IMR-90 (cell line): ENCODE data around the gene IL36RN. TPM values are rescaled to one million over a fixed set of nuclear protein-coding genes. Genes with fewer than 3 reads are reported as not detected.

Experiments
- ATAC-seq: fragments of 200-7000 bp; cut with Tn5 transposase; 2 replicates; pipeline ENCODE4 v1.9.1; 2020; ENCODE audit warnings: low read depth, mild to moderate bottlenecking, moderate library complexity
- BruUV-seq: library from RNA; stranded (reverse); fragments of 400-500 nt; replicated peaks from 2 replicates; lab custom pipeline; 2021; lab: Mats Ljungman, UMichigan
- CTCF ChIA-PET: fragments of 300-600 bp; formaldehyde crosslinking; extraction: SDS; loops from one replicate; lab custom pipeline; 2021; ENCODE audit warnings: antibody characterized with exemption; lab: Yijun Ruan, JAX
- POLR2A ChIA-PET: fragments of 300-600 bp; sonication (Branson Sonifier 250); formaldehyde crosslinking; loops from one replicate; lab custom pipeline; 2022; ENCODE audit warnings: antibody characterized with exemption; ENCODE audit not compliant: unreplicated experiment; lab: Charles Lee
- DNase-seq: peaks from one replicate; pipeline ENCODE4 v3.0.0; 2013
- H2AFZ ChIP-seq: replicated peaks from 2 replicates; pipeline ENCODE3; 2013; ENCODE audit warnings: low read length, mild to moderate bottlenecking; ENCODE audit not compliant: poor library complexity
- H2AK5ac ChIP-seq: 2 replicates; pipeline ENCODE4 v1.6.1; 2013; ENCODE audit warnings: low read depth, low read length, inconsistent platforms
- H2AK9ac ChIP-seq: replicated peaks from 2 replicates; pipeline ENCODE3; 2013; ENCODE audit warnings: mild to moderate bottlenecking, low read depth, low read length, moderate library complexity; ENCODE audit not compliant: poor library complexity
- H2BK120ac ChIP-seq: 2 replicates; pipeline ENCODE4 v1.6.1; 2013; ENCODE audit warnings: low read depth, low read length, inconsistent platforms
- H2BK15ac ChIP-seq: 3 replicates; pipeline ENCODE4 v1.6.1; 2013; ENCODE audit warnings: low read depth, low read length, inconsistent platforms
- H2BK20ac ChIP-seq: 2 replicates; pipeline ENCODE4 v1.6.1; 2013; ENCODE audit warnings: low read depth, mild to moderate bottlenecking, inconsistent platforms, low read length, moderate library complexity
- H2BK5ac ChIP-seq: 2 replicates; pipeline ENCODE4 v1.6.1; 2013; ENCODE audit warnings: mild to moderate bottlenecking, low read depth, low read length, inconsistent platforms; ENCODE audit not compliant: poor library complexity, severe bottlenecking
- H3K14ac ChIP-seq: replicated peaks from 2 replicates; pipeline ENCODE4 v1.6.1; 2013; ENCODE audit warnings: low read depth, low read length, inconsistent platforms
- H3K18ac ChIP-seq: 2 replicates; pipeline ENCODE4 v1.6.1; 2013; ENCODE audit warnings: low read depth, low read length, control low read depth
- H3K23ac ChIP-seq: 2 replicates; pipeline ENCODE4 v1.6.1; 2013; ENCODE audit warnings: low read depth, low read length, inconsistent platforms
- H3K27ac ChIP-seq: 2 replicates; pipeline ENCODE4 v1.5.1; 2013; ENCODE audit warnings: mild to moderate bottlenecking, control low read depth, low read length; ENCODE audit not compliant: insufficient read depth
- H3K27me3 ChIP-seq: 2 replicates; pipeline ENCODE4 v1.6.1; 2013; ENCODE audit warnings: low read length; ENCODE audit not compliant: control insufficient read depth, insufficient read depth
- H3K36me3 ChIP-seq: 2 replicates; pipeline ENCODE4 v1.6.1; 2013; ENCODE audit warnings: low read length, mixed read lengths; ENCODE audit not compliant: control insufficient read depth, insufficient read depth
- H3K4ac ChIP-seq: 2 replicates; pipeline ENCODE4 v1.6.1; 2013; ENCODE audit warnings: low read depth, low read length, inconsistent platforms
- H3K4me1 ChIP-seq: 2 replicates; pipeline ENCODE4 v1.6.1; 2013; ENCODE audit warnings: low read length, mixed read lengths; ENCODE audit not compliant: control insufficient read depth, insufficient read depth
- H3K4me2 ChIP-seq: 2 replicates; pipeline ENCODE4 v1.6.1; 2013; ENCODE audit warnings: low read depth, mild to moderate bottlenecking, control low read depth, low read length, moderate library complexity
- H3K4me3 ChIP-seq: 2 replicates; pipeline ENCODE4 v1.5.1; 2013; ENCODE audit warnings: low read depth, mild to moderate bottlenecking, control low read depth, low read length, moderate library complexity; ENCODE audit not compliant: insufficient read depth
- H3K56ac ChIP-seq: 2 replicates; pipeline ENCODE4 v1.6.1; 2013; ENCODE audit warnings: low read length, inconsistent platforms; ENCODE audit not compliant: insufficient read depth; ENCODE audit errors: extremely low read depth
- H3K79me1 ChIP-seq, 2 experiments: 2 replicates each; pipeline ENCODE4 v1.6.1; 2013; ENCODE audit warnings: low read length in 2 of 2, inconsistent platforms in 1 of 2, low read depth in 1 of 2
- H3K9ac ChIP-seq: 2 replicates; pipeline ENCODE4 v1.6.1; 2013; ENCODE audit warnings: low read depth, low read length, control low read depth
- H3K9me1 ChIP-seq: 2 replicates; pipeline ENCODE4 v1.6.1; 2013; ENCODE audit warnings: low read length, inconsistent platforms; ENCODE audit not compliant: insufficient read depth
- H3K9me3 ChIP-seq: 2 replicates; pipeline ENCODE4 v1.6.1; 2013; ENCODE audit warnings: low read length; ENCODE audit not compliant: control insufficient read depth, insufficient read depth
- H4K20me1 ChIP-seq: 2 replicates; pipeline ENCODE4 v1.6.1; 2013; ENCODE audit warnings: low read length, inconsistent platforms; ENCODE audit not compliant: insufficient read depth
- H4K5ac ChIP-seq: 2 replicates; pipeline ENCODE4 v1.6.1; 2013; ENCODE audit warnings: mild to moderate bottlenecking, low read depth, low read length, control low read depth
- H4K8ac ChIP-seq, 2 experiments: 2 replicates each; pipeline ENCODE4 v1.6.1; 2013; ENCODE audit warnings: low read depth in 2 of 2, low read length in 2 of 2, control low read depth in 1 of 2, inconsistent platforms in 1 of 2
- H4K91ac ChIP-seq: 2 replicates; pipeline ENCODE4 v1.6.1; 2013; ENCODE audit warnings: low read depth, low read length, inconsistent platforms; ENCODE audit not compliant: insufficient read depth
- CEBPB ChIP-seq: IDR thresholded peaks from 2 replicates; pipeline ENCODE4 v1.6.1; 2012; ENCODE audit warnings: low read depth, low read length, improper control_type of control experiment
- CHD1 ChIP-seq: IDR thresholded peaks from 2 replicates; pipeline ENCODE4 v1.6.1; 2012; ENCODE audit warnings: low read depth, low read length, improper control_type of control experiment
- ELK1 ChIP-seq: fragments of 150-350 bp; IDR thresholded peaks from 2 replicates; pipeline ENCODE4 v1.6.1; 2016; ENCODE audit warnings: low read depth, mild to moderate bottlenecking, low read length, moderate library complexity, borderline replicate concordance
- FOS ChIP-seq: fragments of 150-350 bp; IDR thresholded peaks from 2 replicates; pipeline ENCODE4 v1.6.1; 2016; ENCODE audit warnings: low read depth, low read length
- MAFK ChIP-seq: IDR thresholded peaks from 2 replicates; pipeline ENCODE4 v1.6.1; 2012; ENCODE audit warnings: low read depth, low read length, improper control_type of control experiment
- MAZ ChIP-seq: IDR thresholded peaks from 2 replicates; pipeline ENCODE4 v1.6.1; 2012; ENCODE audit warnings: low read depth, mild to moderate bottlenecking, low read length, improper control_type of control experiment, moderate library complexity, borderline replicate concordance
- MXI1 ChIP-seq: IDR thresholded peaks from 2 replicates; pipeline ENCODE4 v1.6.1; 2012; ENCODE audit warnings: low read depth, mild to moderate bottlenecking, low read length, moderate library complexity, borderline replicate concordance
- NFE2L2 ChIP-seq: fragments of 150-350 bp; IDR thresholded peaks from 2 replicates; pipeline ENCODE4 v1.6.1; 2016; ENCODE audit warnings: low read depth, mild to moderate bottlenecking, low read length
- POLR2A ChIP-seq: IDR thresholded peaks from 2 replicates; pipeline ENCODE4 v1.6.1; 2012; ENCODE audit warnings: mild to moderate bottlenecking, low read depth, low read length
- RAD21 ChIP-seq: IDR thresholded peaks from 2 replicates; pipeline ENCODE4 v1.6.1; 2012; ENCODE audit warnings: low read length, improper control_type of control experiment
- RCOR1 ChIP-seq: IDR thresholded peaks from 2 replicates; pipeline ENCODE4 v1.6.1; 2012; ENCODE audit warnings: mild to moderate bottlenecking, low read length, improper control_type of control experiment; ENCODE audit not compliant: insufficient replicate concordance
- RFX5 ChIP-seq: IDR thresholded peaks from 2 replicates; pipeline ENCODE4 v1.8.0; 2012; ENCODE audit warnings: low read depth, mild to moderate bottlenecking, low read length, moderate library complexity
- SMC3 ChIP-seq: fragments of 150-350 bp; IDR thresholded peaks from 2 replicates; pipeline ENCODE4 v1.6.1; 2016; ENCODE audit warnings: low read depth, mild to moderate bottlenecking, antibody characterized with exemption, low read length, moderate library complexity
- WGBS, 2 experiments: methylation state at CpG; one replicate each; pipeline versions ENCODE4 v1.1.5 to v1.1.7; 2013; ENCODE audit warnings: missing lambda C conversion rate in 2 of 2; ENCODE audit not compliant: insufficient read length in 1 of 2; ENCODE audit errors: extremely low coverage in 2 of 2; 5-methylcytosine and 5-hydroxymethylcytosine counted together
- dilution Hi-C: fragments of 300-500 bp; cut with HindIII; formaldehyde crosslinking; loops from one replicate; pipeline ENCODE4 v1.14.3; 2018; ENCODE audit warnings: low sequenced_read_pairs; ENCODE audit not compliant: unreplicated experiment
- in situ Hi-C: fragments of 300-500 bp; cut with MboI; formaldehyde crosslinking; loops from 3 replicates; pipeline ENCODE4 v1.14.3; 2019; ENCODE audit warnings: low sequenced_read_pairs, inconsistent platforms, mixed read lengths
- intact Hi-C: fragments of 100-400 bp; cut with micrococcal nuclease; formaldehyde crosslinking; loops from 2 replicates; pipeline ENCODE4 v1.10.0; 2022
- polyA plus RNA-seq, 3 experiments: library from polyadenylated mRNA; depleted of rRNA; stranded (reverse); fragments of >200 nt; gene quantifications; 2 replicates each; pipeline ENCODE4 v1.2.3, GENCODE V29; 2012; ENCODE audit warnings: low replicate concordance in 1 of 3
- total RNA-seq: library from RNA; depleted of rRNA; stranded (reverse); fragments of >200 nt; gene quantifications from 2 replicates; pipeline ENCODE4 v1.2.3, GENCODE V29; 2012
- TF ChIP-seq, protein P1 (sequence below): fragments of 150-350 bp; IDR thresholded peaks from 2 replicates; pipeline ENCODE4 v1.6.1; 2017; ENCODE audit warnings: mild to moderate bottlenecking, antibody characterized with exemption, low read length, low read depth
- TF ChIP-seq, protein P2 (sequence below): conservative IDR thresholded peaks from 2 replicates; pipeline ENCODE4 v1.5.1; 2012; ENCODE audit warnings: mild to moderate bottlenecking, low read depth, low read length, improper control_type of control experiment

IL36RN gene
- total and polyA plus RNA-seq, 2 of the 4 experiments (the other 2 are of a cell fraction): not detected

DNA sequence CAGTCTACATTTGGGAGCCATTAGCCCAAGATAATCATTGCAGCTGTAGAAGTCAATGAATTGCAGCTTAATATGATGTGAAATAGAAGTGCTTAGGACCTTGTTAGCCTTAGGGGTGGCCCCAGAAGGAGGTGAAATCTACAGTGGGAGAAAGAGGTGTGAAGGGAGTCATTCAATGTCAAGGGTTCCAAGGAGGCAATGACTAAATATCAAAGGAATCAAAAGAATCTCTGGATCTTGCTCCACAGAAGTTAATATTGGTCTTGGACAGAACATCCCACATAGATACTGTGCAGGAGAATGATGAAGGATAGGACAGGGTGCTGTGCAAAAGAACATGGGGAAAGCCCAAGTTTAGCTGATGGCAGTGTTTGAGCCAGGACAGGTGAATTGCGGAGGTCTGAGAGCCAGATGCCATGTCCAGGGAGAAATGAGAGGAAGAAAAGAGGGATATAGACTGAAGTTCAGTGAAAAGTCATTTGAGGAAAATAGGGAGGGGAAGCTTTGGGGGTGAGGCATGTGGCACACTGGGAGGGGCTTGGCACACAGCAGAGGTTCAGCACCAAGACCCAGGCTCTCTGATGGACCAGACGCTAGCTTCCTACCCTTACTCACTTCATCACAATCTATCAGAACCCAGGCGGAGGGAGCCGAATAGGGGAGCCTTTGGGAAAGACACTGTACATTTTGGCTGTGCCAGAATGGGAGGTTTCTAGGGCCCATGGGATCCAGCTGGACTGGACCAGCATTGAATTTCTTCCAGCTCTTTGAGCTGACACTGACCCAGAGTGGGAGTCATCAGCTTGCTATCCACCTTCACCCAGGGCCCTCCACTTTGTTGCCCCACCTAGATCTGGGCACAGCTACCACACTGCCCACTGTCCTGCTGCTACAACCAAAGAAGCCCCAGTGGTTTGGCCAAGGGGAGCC, 10.9 kb downstream of the IL36RN start:
- no peak overlapping the region for H3K4ac ChIP-seq
- no peaks in the 10 kb centered on the region for H4K20me1 ChIP-seq
- H3K27ac ChIP-seq: no peak overlapping the region
- no peak overlapping the region for H2BK5ac ChIP-seq
- in situ Hi-C loops (no loop called here), dilution Hi-C loops (no loop called here), intact Hi-C loops (no loop called here)
- no peak overlapping the region for H2AFZ ChIP-seq
- no peak overlapping the region for H3K4me2 ChIP-seq
- H4K91ac ChIP-seq: no peak overlapping the region
- H3K27me3 ChIP-seq: peaks cover 9% of the 10 kb centered on the region
- WGBS, 2 experiments: 36% methylated on average over 1 of the region's 4 CpGs; no CpG with 5 or more reads in 1 of the 2 experiments
- H4K5ac ChIP-seq: no peak overlapping the region
- H2AK9ac ChIP-seq: no peak overlapping the region
- H3K9ac ChIP-seq: no peak overlapping the region
- H3K56ac ChIP-seq: no peak overlapping the region
- no peak overlapping the region for H3K23ac ChIP-seq
- no peak overlapping the region for H2BK15ac ChIP-seq
- BruUV-seq: no TSS peak
- H2BK20ac ChIP-seq: no peak overlapping the region
- no peaks in the 10 kb centered on the region for H3K9me1 ChIP-seq
- ATAC-seq (no peak), DNase-seq (no peak)
- no peak overlapping the region for H4K8ac ChIP-seq
- no peaks in the 10 kb centered on the region for H3K9me3 ChIP-seq
- H3K79me1 ChIP-seq: no peaks in the 10 kb centered on the region
- CTCF ChIA-PET: no interaction called here
- no peak overlapping the region for H2BK120ac ChIP-seq
- no peak overlapping the region for H3K18ac ChIP-seq
- H2AK5ac ChIP-seq: no peak overlapping the region
- TF ChIP-seq RAD21 (no peak), RFX5 (no peak), RCOR1 (no peak), CHD1 (no peak), NFE2L2 (no peak), SMC3 (no peak), CEBPB (no peak), FOS (no peak), MAZ (no peak), MAFK (no peak), POLR2A (no peak), MXI1 (no peak), ELK1 (no peak)
- TF ChIP-seq, protein P1, sequence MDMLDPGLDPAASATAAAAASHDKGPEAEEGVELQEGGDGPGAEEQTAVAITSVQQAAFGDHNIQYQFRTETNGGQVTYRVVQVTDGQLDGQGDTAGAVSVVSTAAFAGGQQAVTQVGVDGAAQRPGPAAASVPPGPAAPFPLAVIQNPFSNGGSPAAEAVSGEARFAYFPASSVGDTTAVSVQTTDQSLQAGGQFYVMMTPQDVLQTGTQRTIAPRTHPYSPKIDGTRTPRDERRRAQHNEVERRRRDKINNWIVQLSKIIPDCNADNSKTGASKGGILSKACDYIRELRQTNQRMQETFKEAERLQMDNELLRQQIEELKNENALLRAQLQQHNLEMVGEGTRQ: no peak
- TF ChIP-seq, protein P2, sequence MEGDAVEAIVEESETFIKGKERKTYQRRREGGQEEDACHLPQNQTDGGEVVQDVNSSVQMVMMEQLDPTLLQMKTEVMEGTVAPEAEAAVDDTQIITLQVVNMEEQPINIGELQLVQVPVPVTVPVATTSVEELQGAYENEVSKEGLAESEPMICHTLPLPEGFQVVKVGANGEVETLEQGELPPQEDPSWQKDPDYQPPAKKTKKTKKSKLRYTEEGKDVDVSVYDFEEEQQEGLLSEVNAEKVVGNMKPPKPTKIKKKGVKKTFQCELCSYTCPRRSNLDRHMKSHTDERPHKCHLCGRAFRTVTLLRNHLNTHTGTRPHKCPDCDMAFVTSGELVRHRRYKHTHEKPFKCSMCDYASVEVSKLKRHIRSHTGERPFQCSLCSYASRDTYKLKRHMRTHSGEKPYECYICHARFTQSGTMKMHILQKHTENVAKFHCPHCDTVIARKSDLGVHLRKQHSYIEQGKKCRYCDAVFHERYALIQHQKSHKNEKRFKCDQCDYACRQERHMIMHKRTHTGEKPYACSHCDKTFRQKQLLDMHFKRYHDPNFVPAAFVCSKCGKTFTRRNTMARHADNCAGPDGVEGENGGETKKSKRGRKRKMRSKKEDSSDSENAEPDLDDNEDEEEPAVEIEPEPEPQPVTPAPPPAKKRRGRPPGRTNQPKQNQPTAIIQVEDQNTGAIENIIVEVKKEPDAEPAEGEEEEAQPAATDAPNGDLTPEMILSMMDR: no peak
- H3K14ac ChIP-seq: no peak overlapping the region
- no peak overlapping the region for H3K4me3 ChIP-seq
- no peaks in the 10 kb centered on the region for H3K36me3 ChIP-seq
- POLR2A ChIA-PET: no interaction called here
- no peaks in the 10 kb centered on the region for H3K4me1 ChIP-seq
